GM12878 (cell line): Measurements from ENCODE around the gene LGMN.

Experiments used
- BRCA1 ChIP-seq: IDR thresholded peaks from 2 replicates; pipeline ENCODE4 v1.6.1; 2011; ENCODE audit warnings: low read depth, low read length, improper control_type of control experiment
- CHD4 ChIP-seq: fragments of 200-600 bp; sonication (generic); IDR thresholded peaks from 2 replicates; pipeline ENCODE4 v1.6.1; 2016; ENCODE audit warnings: mild to moderate bottlenecking
- EZH2 ChIP-seq: IDR thresholded peaks from 2 replicates; pipeline ENCODE4 v1.6.1; 2012; ENCODE audit warnings: low read depth, mild to moderate bottlenecking, control low read depth, inconsistent platforms, low read length, borderline replicate concordance; ENCODE audit not compliant: control insufficient read depth
- HDGF ChIP-seq: fragments of 450-650 bp; IDR thresholded peaks from 2 replicates; pipeline ENCODE4 v1.6.1; 2016; ENCODE audit warnings: antibody characterized with exemption
- NFYB ChIP-seq: IDR thresholded peaks from 2 replicates; pipeline ENCODE4 v1.6.1; 2011; ENCODE audit warnings: low read depth, mild to moderate bottlenecking, low read length, improper control_type of control experiment, moderate library complexity; ENCODE audit not compliant: insufficient read depth
- NR2C1 ChIP-seq: fragments of 450-650 bp; IDR thresholded peaks from 2 replicates; pipeline ENCODE4 v1.6.1; 2017; ENCODE audit warnings: antibody characterized with exemption, mild to moderate bottlenecking, moderate library complexity

DNA sequence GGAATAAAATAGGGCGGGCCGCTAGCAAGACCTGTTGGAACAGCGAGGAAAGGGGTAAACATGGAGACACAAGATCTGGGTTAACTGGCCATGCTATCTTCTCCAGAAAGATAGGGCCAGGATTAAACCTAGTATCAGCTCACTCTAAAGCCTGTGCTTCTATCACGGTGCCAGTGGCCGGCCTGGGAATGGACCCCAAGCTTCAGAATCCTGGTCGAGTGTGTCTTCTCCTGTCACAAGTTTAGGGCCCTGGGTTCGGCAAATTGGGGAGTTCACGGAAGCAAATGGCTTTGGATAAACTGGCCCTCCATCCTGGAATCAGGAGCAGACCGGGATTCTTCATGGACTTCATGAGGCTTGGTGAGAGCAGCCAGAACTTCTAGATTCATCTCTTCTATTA lies 82.2 kb downstream of the LGMN start:
- no peak for TF ChIP-seq NR2C1
- no peak for TF ChIP-seq CHD4
- TF ChIP-seq BRCA1: no peak
- no peak for TF ChIP-seq EZH2
- no peak for TF ChIP-seq HDGF
- no peak for TF ChIP-seq NFYB
